CMK (cell line): ENCODE results near the gene KRT32.

Experiments
- DNase-seq: peaks from one replicate; pipeline ENCODE4 v3.0.0-alpha.2; 2010; ENCODE audit warnings: low read depth

KRT32 gene

DNA sequence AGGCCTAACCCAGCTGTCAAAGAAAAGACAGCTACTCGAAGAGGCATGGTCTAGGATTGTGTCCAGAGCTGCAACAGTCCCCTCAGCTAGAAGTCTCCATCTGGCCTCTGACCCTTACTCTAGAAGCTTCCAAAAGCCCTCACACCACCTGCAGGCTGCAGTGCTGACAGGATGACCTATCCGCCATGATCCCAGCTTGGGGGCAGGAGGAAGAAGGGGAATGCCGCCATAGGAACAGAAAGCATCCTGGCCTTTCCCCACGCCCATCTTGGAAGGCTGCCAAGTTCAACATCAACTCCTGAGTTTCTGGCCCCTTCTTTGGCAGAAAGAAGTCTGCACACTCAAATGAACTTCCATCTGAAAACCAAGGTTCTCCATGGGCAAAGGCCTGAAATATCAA, 25.6 kb upstream of the KRT32 start:
- DNase-seq = no peak

DNA sequence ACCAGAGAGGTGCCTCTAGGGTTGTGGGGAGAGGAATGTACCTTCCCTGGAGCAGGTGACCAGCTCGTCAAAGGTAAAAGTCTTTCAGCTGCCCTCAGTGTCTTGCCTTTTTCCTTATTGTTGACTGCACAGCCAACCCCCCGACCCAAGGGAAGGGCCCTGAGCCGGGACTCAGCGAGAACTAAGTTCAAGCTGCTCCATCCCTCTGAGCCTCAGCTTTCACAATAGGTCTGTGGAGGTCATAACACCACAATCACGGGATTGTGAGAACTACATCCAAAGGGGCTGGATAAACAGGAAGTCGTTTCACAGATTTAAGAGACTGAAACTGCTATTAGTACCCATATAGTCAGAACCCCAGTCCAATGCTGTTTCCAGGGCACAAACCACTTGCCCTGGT, 25.2 kb upstream of the KRT32 start:
- DNase-seq = no peak

DNA sequence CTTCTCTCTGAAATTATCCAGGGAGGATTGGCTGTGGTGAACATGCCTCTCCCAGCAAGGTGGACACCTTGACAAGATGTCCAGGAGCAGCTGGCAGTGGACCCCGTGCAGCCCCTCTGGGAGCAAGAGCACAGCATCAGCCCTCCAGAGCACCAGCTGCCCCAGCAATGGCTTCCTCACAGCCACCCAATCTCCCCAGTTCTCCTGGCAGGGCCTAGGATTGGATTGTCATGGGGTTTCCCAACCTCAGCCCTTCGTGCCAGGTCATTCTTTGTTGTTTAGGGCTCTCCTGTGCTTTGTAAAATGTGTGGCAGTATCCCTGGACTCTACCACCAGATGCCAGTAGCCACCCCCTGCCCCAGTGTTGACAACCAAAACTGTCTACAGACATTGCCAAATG, 24.3 kb upstream of the KRT32 start:
- no peak for DNase-seq

DNA sequence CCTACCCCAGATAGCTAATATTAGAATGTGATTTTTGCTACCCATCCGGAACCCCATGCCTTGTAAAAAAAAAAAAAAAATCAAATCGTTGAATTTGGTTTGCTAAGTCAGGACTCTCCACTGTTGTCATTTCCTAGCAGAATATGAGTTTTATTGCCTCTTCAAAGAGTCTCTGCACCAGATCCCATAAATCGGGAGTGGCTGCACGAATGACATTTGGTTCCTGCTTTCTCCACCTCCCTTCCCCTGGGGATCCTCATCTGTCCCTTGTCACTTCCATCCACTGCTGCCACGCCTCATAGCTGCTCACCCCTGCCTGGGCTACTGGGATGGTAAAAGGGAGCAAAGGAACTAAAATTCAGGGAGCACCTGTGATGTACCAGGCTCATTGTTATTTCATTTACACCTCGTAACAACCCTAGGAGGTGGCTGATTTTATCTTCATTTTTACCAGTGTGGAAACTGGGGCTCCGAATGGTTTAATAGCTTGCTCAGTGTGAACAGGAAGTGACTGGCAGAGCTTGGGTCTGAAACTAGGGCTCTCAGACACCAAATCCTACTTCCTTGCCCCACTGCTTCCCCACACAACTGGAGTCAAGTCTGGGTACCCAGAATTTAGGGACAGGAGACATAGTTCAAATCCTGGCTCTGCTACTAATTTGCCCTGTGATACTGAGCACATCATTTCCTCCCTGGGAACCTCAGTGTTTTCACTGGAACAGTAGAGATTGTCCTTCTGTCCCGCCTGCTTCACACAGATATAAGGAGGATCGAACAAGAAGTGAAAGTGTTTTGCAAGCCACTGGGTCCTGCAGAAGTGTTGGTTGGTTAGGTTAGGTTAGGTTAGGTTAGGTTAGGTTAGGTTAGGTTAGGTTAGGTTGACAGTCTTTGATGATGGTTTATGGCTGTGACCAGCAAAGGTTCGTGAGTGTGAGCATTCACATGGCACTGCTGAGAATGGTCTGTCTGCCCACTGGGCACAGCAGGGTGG, 23.1 kb upstream of the KRT32 start:
- no peak for DNase-seq

DNA sequence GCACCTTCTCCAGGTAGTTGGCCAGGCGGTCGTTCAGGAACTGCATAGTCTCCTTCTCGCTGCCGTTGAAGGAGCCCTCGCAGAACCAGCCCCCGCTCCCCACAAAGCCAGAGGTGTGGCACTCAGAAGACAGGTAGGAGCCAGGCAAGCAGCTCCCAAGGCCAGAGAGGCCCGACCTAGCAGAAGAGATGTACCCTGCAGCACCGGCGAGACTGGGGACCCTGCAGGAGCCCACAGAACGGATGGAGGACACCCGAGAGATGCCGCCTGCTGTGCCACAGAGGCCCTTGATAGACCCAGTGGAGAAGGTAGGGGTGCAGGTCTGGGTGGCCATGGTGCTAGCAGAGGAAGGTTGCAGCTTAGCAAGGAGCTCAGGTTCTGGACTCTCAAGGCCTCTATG, 22.3 kb upstream of the KRT32 start, which contains the start of gene KRT36:
TSS of gene KRT36 (minus strand) at position 380 of the 400 bp plus-strand sequence. CDS start at position 334, 46 bp downstream.
- DNase-seq = no peak

DNA sequence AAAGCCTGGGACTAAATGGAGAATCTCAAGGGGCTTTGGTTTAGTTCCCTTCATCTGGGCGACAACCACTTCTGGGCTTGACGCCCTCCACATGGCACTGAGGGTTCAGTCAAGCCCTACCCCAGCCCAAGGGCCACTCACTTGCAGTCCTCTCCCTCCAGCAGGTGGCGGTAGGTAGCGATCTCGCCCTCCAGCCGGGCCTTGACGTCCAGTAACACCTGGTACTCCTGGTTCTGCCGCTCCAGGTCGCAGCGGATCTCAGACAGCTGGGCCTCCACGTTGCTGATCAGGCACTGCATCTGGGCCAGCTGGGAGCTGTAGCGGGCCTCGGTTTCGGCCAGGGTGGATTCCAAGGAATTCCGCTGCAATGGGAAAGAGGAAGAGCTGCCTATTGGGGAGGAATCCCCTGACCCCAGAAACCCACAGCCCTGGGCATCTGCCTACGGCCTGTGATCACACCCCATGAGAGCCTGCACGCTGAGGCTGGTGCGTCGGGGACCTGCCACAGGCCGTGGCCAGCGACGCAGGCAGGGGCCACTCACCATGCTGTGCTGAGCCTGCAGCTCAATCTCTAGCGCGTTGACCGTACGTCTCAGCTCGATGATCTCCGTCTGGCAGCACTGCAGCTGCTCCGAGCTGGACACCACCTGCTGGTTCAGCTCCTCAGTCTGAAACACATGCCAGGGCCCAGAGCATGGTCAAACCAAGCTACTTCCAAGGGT, 19.8 kb upstream of the KRT32 start:
- no peak for DNase-seq

DNA sequence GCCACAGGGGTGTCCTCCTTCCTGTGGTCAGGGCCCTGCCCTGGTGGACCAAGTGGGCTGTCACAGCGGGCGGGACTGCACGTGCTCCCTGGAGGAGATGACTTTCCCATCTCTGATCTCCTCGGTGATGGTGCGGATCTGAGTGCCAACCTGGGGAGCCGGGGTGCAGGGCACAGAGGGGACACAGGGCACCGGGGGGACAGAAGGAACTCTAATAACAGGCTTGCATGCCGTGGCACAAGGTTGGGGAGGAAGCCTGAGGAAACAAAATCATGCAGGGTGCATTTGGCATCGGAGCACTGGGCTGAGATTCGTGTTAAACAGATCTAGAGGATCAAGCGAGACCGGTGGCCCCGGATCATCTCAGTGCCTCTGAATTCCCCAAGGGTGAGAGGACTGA, 19.1 kb upstream of the KRT32 start:
- DNase-seq = no peak

DNA sequence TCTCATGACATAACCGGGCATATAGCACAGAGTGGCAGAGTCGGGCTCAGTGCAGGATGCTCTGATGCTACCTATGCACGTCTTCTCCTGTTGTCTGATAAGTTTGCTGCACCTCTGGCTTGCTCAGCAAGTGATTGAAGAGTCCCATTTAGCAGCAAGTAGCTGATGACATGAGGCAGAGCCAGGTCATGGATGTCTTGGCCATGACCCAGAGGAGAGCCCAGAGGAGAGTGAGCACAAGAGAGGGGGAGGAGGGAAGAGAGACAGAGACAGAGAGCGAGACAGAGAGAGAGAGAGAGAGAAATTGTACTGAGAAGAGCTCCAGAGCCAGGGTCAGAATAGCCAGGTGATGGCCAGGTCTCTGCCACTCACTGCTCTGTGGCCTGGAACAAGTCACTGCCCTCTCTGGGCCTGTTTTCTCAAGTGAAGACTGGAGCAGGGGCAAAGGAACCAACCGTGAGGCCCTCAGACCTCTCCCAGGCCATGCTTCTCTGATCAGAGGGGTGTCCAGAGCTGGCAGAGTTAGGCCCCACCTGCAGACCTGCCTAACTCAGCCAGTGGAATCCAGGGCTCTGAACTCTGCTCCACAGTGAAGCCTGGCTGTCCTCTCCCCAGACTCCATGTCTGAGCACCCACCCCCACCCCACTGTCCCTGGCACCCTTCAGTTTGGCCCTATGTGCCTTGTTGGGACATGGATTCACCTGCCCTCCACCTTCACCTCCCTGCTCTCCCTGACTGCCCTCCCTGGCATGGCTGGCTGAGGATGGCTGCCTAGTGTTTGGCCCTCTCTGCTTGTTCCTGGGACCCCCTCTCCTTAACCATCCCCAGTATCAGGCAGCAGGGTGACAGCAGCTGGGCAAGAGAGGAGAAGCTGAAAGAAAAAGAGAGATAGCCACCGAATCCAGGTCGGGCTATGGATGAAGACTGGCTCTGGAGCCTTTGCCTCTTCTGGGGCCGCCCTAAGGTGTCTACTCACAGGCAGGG, 18.0 kb upstream of the KRT32 start:
- DNase-seq = no peak

DNA sequence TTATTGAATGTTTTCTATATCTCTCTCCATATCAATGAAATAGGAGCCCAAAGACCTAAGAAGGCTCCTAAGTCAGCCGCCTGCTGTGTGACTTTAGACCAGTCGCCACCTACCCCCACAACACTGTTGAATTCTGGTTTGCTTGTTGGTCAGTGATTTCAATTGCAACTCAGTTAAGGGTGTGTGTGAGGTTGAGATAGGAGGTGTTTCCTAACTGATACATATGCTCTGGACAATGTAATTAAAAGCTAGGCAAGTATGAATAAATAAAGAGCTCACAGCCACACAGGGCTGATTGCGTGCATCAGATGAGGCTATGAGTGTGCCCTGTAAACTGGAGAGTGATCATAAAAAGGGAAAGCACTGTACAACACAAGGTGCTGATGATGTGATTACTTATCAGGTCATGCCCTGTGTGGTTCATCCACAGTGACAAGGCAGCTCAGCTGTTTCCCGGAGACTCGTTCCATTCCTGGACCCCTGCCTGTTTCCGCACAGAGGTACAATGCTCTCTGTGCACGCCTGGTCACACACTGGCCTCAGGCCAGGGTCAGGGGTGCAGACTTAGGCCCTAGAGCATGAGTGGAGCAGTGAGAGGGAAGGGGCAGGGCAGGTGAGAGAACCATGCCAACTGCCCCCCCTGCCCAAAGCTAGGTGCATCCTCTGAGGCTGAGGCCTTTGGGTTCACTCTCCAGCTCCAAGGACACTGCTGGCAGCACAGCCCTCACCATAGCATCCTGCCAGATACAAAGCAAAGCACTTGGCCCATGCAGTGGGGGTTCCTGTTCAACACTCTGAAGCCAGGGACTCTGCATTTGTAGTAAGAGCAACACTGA, 17.0 kb upstream of the KRT32 start:
- DNase-seq = no peak

DNA sequence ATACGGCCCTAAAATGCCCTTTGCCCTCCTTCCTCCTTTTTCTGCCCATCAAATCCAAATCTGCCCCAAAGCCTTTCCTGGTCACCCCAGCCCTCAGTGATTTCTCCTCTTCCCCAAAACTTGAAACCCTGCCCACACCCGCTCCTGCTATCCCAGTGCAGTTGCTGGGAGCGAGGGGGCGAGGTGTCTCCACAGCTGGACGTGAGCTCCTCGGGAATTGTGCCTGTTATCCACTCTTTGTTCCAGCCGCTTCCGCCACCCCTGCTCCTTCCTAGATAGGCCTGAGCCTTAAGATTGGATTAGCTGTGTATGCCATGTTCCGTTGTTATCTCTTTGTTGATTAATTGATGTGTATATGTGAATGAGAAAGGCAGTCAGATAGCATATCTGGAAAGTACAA, 16.3 kb upstream of the KRT32 start:
- DNase-seq = no peak

DNA sequence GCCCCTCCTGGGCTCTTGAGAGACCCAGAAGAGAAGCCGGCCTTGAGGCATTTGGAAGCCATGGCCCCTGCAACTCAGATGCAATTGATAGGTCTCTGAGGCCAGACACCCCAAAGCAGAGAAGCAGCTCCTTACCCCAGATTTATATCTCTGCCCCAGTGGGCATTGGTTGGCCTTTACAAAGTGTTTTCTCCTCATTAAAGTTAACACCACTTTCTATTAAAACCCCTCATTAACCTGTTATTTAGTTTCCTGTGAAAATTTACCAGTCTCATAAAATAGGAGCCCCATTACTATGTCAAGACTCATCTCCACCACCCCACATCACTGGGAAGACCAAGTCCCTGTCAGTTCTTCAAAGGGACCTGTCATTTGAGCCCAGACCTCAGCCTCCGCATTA, 13.8 kb upstream of the KRT32 start, which contains the start of gene KRT35:
TSS of gene KRT35 (minus strand) at position 116 of the 400 bp plus-strand sequence. CDS start at position 62, 54 bp downstream.
- DNase-seq = no peak

DNA sequence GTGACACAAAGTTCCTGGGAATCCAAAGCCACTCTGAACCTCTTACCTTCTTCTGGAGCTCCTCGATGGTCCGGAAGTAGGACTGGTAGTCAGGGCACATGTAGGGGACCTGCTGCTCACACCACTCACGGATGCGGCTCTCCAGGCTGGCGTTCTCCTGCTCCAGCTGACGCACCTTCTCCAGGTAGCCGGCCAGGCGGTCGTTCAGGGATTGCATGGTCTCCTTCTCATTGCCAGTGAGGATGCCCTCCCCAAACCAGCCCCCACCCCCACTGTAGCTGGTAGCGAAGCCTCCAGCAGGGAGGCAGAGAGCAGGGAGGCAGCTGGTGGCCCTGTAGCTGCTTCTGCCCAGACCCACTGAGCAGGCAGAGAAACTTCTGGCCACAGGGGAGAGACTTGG, 13.4 kb upstream of the KRT32 start:
- no peak for DNase-seq

DNA sequence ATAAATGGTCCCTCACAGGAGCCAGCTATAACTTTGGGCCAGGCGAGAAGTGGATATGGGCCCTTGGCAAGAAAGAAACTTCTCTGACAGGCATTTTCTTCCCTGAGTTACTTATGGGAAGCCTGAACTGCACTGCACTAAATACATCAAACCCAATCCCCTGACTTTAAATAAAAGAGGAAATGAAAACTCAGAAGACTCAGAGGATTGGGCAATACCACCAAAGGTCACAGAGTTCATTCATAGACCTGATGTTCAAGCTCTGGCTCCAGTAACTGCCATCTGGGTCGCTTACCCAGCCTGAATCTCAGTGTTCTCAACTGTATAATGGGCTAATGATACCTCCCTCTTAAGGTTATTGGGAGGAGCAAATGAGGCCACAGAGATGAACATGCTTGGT, 12.9 kb upstream of the KRT32 start:
- DNase-seq = no peak

DNA sequence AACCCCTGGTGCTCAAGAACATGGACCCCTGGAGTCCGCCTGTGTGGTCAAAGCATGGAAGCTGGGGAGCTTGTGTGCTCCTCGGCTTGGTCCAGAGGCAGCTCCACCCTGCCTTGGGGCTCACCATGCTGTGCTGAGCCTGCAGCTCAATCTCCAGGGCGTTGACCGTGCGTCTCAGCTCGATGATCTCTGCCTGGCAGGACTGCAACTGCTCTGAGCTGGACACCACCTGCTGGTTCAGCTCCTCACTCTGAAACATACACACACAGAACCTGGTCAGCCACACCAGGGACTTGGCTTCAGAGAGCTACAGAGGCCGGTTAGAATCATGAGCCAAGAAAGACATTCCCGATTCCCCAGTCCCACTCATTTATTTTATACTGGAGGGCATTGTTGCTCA, 11.1 kb upstream of the KRT32 start:
- no peak for DNase-seq

DNA sequence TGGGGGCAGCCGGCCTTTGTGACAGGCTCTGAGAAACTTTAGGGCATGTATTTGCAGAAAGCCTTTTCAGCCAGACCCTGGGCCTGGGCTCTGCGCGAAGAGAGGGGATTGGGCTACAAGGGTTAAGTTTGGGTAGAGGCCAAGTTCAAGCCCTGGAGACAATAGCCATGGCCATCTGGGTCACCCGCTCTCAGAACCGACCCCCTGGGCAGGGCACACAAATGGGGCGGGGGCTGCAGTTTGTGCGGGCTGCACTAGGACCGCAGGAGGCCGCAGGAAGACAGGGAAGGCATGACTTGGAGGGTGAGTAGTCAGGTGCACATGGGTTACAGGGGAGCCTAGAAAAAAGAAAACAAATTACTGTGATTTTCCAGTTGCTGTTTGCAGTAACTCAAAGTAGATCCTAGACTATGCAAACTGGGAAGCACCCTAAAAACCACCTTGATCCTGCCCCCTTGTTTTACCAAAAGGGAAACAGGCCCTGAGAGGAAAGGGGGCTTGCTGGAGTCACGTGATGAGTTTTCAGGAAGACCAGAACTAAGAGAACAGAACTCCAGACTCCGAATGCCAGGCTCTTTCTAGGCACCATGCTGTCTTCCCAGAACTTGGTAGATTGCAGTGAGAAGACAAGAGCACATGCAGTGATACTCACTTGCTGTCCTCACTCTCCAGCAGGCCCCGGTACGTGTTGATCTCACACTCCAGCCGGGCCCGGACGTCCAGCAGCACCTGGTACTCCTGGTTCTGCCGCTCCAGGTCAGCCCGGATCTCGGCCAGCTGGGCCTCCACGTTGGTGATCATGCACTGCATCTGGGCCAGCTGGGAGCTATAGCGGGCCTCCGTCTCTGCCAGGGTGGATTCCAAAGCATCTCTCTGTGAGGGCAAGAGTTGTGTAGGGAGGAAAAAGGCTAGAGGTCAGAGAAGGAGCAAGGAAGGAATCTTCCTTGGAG, 10.0 kb upstream of the KRT32 start:
- DNase-seq = no peak

DNA sequence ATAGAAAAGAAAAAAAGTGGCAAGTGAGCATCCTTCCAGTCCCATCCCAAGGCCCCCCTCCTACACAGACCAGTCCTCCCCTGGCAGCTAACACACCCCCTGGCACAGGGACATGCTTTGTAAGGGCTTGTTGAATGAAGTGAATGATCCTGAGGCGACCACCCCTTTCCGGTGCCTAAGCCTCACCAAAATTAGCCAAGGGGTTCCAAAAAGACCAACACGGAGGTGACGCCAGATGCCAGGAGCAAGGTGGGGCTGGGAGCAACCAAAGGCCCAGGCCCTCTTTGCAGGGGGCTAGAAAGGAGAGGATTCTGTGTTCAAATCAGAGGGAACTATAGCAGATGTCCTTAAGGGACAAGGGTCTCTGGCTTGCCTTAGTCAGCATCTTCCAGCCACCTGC, 8.2 kb upstream of the KRT32 start:
- no peak for DNase-seq

DNA sequence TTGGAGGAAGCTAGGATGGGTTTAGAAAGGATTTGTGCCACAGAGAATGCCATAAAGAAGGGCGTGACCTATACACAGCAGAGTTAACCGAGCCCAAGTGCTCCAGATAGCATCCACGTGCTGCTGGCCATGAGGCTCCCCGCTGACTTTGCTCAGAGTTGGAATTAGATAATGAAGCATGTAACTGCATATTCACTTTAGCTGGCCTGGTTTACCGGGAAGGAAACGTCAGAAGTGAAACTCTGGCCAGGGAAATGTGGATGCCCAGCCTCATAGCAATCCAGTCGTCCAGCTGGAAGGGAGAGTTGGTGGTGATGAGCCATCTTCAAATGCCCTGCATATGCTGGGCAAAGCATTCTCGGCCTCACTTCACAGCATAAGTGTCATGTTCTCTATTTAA, 7.7 kb upstream of the KRT32 start:
- no peak for DNase-seq

DNA sequence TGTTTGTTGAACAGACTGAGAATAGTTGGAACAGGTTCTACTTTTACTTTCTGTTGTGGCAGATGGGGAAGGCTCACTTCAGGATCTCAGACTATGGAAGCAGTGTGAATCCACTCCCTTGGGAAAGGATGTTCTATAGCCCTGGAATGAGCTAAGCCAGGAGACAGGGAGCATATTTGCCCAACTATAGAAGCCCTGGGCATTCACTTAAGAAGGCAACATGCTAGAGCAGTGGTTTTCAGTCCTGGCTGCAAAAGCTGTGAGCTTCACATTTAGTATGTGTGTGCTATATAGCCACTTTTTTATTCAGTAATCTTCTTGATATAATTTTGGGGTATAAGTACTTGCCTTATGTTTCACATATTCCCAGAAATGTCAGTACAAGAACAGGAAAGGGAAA, 1.2 kb upstream of the KRT32 start:
- no peak for DNase-seq

DNA sequence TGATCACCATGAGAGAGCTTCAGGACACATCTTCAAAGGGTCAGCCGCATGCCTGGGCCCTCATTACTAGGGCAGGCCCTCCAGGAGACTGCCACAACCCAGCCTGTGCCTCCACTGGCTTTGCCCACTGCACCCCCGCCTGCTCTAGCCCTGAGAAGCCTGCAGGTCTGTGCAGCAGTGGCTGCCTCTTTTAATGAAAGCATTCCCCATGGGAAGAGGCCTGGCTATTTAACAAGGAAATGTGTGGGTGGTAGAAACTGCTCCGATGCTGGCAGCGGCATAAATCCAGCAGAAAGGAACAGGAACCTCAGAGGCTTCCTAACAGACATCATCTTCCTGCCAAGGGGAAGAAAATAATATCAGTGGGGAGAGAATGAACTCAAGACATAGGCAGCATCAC, 375 bp upstream of the KRT32 start:
- DNase-seq = no peak

DNA sequence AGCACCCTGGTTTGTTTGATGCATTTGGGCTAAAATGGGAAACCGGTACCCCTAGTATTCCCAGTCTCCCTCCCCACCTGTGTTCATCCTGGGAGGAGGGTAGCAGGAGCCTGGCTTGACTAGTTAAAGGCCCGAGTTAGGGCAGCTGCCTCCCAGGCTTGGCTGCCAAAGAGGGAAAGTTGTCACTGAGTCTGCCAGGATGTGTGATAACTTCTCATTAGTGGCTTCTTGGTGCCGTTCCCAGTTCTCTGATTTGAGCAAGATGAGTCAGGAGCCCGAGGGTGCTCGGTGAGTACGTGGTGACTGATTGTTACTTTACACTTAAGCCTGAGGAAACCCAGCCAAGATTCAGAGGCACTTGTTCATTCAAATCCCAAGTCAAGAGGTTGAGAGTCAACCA, 2.5 kb downstream of the KRT32 start:
- no peak for DNase-seq
